IMR-90 (cell line): ENCODE results near the gene BCL7A. TPM values are rescaled to one million over a fixed set of nuclear protein-coding genes. Genes with fewer than 3 reads are reported as not detected.
"Not testable (repeated sequence)": the region's sequence is repeated elsewhere in the genome, so short reads cannot be mapped to it uniquely, and the experiment has no call there.

Experiments
- ATAC-seq: fragments of 200-7000 bp; cut with Tn5 transposase; 2 replicates; pipeline ENCODE4 v1.9.1; 2020; ENCODE audit warnings: low read depth, mild to moderate bottlenecking, moderate library complexity
- BruUV-seq: library from RNA; stranded (reverse); fragments of 400-500 nt; replicated peaks from 2 replicates; lab custom pipeline; 2021; lab: Mats Ljungman, UMichigan
- CTCF ChIA-PET: fragments of 300-600 bp; formaldehyde crosslinking; extraction: SDS; loops from one replicate; lab custom pipeline; 2021; ENCODE audit warnings: antibody characterized with exemption; lab: Yijun Ruan, JAX
- POLR2A ChIA-PET: fragments of 300-600 bp; sonication (Branson Sonifier 250); formaldehyde crosslinking; loops from one replicate; lab custom pipeline; 2022; ENCODE audit warnings: antibody characterized with exemption; ENCODE audit not compliant: unreplicated experiment; lab: Charles Lee
- DNase-seq: peaks from one replicate; pipeline ENCODE4 v3.0.0; 2013
- H2AFZ ChIP-seq: replicated peaks from 2 replicates; pipeline ENCODE3; 2013; ENCODE audit warnings: low read length, mild to moderate bottlenecking; ENCODE audit not compliant: poor library complexity
- H2AK5ac ChIP-seq: 2 replicates; pipeline ENCODE4 v1.6.1; 2013; ENCODE audit warnings: low read depth, low read length, inconsistent platforms
- H2AK9ac ChIP-seq: replicated peaks from 2 replicates; pipeline ENCODE3; 2013; ENCODE audit warnings: mild to moderate bottlenecking, low read depth, low read length, moderate library complexity; ENCODE audit not compliant: poor library complexity
- H2BK120ac ChIP-seq: 2 replicates; pipeline ENCODE4 v1.6.1; 2013; ENCODE audit warnings: low read depth, low read length, inconsistent platforms
- H2BK15ac ChIP-seq: 3 replicates; pipeline ENCODE4 v1.6.1; 2013; ENCODE audit warnings: low read depth, low read length, inconsistent platforms
- H2BK20ac ChIP-seq: 2 replicates; pipeline ENCODE4 v1.6.1; 2013; ENCODE audit warnings: low read depth, mild to moderate bottlenecking, inconsistent platforms, low read length, moderate library complexity
- H2BK5ac ChIP-seq: 2 replicates; pipeline ENCODE4 v1.6.1; 2013; ENCODE audit warnings: mild to moderate bottlenecking, low read depth, low read length, inconsistent platforms; ENCODE audit not compliant: poor library complexity, severe bottlenecking
- H3K14ac ChIP-seq: replicated peaks from 2 replicates; pipeline ENCODE4 v1.6.1; 2013; ENCODE audit warnings: low read depth, low read length, inconsistent platforms
- H3K18ac ChIP-seq: 2 replicates; pipeline ENCODE4 v1.6.1; 2013; ENCODE audit warnings: low read depth, low read length, control low read depth
- H3K23ac ChIP-seq: 2 replicates; pipeline ENCODE4 v1.6.1; 2013; ENCODE audit warnings: low read depth, low read length, inconsistent platforms
- H3K27ac ChIP-seq: 2 replicates; pipeline ENCODE4 v1.5.1; 2013; ENCODE audit warnings: mild to moderate bottlenecking, control low read depth, low read length; ENCODE audit not compliant: insufficient read depth
- H3K27me3 ChIP-seq: 2 replicates; pipeline ENCODE4 v1.6.1; 2013; ENCODE audit warnings: low read length; ENCODE audit not compliant: control insufficient read depth, insufficient read depth
- H3K36me3 ChIP-seq: 2 replicates; pipeline ENCODE4 v1.6.1; 2013; ENCODE audit warnings: low read length, mixed read lengths; ENCODE audit not compliant: control insufficient read depth, insufficient read depth
- H3K4ac ChIP-seq: 2 replicates; pipeline ENCODE4 v1.6.1; 2013; ENCODE audit warnings: low read depth, low read length, inconsistent platforms
- H3K4me1 ChIP-seq: 2 replicates; pipeline ENCODE4 v1.6.1; 2013; ENCODE audit warnings: low read length, mixed read lengths; ENCODE audit not compliant: control insufficient read depth, insufficient read depth
- H3K4me2 ChIP-seq: 2 replicates; pipeline ENCODE4 v1.6.1; 2013; ENCODE audit warnings: low read depth, mild to moderate bottlenecking, control low read depth, low read length, moderate library complexity
- H3K4me3 ChIP-seq: 2 replicates; pipeline ENCODE4 v1.5.1; 2013; ENCODE audit warnings: low read depth, mild to moderate bottlenecking, control low read depth, low read length, moderate library complexity; ENCODE audit not compliant: insufficient read depth
- H3K56ac ChIP-seq: 2 replicates; pipeline ENCODE4 v1.6.1; 2013; ENCODE audit warnings: low read length, inconsistent platforms; ENCODE audit not compliant: insufficient read depth; ENCODE audit errors: extremely low read depth
- H3K79me1 ChIP-seq, 2 experiments: 2 replicates each; pipeline ENCODE4 v1.6.1; 2013; ENCODE audit warnings: low read length in 2 of 2, inconsistent platforms in 1 of 2, low read depth in 1 of 2
- H3K9ac ChIP-seq: 2 replicates; pipeline ENCODE4 v1.6.1; 2013; ENCODE audit warnings: low read depth, low read length, control low read depth
- H3K9me1 ChIP-seq: 2 replicates; pipeline ENCODE4 v1.6.1; 2013; ENCODE audit warnings: low read length, inconsistent platforms; ENCODE audit not compliant: insufficient read depth
- H3K9me3 ChIP-seq: 2 replicates; pipeline ENCODE4 v1.6.1; 2013; ENCODE audit warnings: low read length; ENCODE audit not compliant: control insufficient read depth, insufficient read depth
- H4K20me1 ChIP-seq: 2 replicates; pipeline ENCODE4 v1.6.1; 2013; ENCODE audit warnings: low read length, inconsistent platforms; ENCODE audit not compliant: insufficient read depth
- H4K5ac ChIP-seq: 2 replicates; pipeline ENCODE4 v1.6.1; 2013; ENCODE audit warnings: mild to moderate bottlenecking, low read depth, low read length, control low read depth
- H4K8ac ChIP-seq, 2 experiments: 2 replicates each; pipeline ENCODE4 v1.6.1; 2013; ENCODE audit warnings: low read depth in 2 of 2, low read length in 2 of 2, control low read depth in 1 of 2, inconsistent platforms in 1 of 2
- H4K91ac ChIP-seq: 2 replicates; pipeline ENCODE4 v1.6.1; 2013; ENCODE audit warnings: low read depth, low read length, inconsistent platforms; ENCODE audit not compliant: insufficient read depth
- BHLHE40 ChIP-seq: fragments of 150-350 bp; IDR thresholded peaks from 2 replicates; pipeline ENCODE4 v1.6.1; 2016; ENCODE audit warnings: mild to moderate bottlenecking, low read depth, low read length
- CHD1 ChIP-seq: IDR thresholded peaks from 2 replicates; pipeline ENCODE4 v1.6.1; 2012; ENCODE audit warnings: low read depth, low read length, improper control_type of control experiment
- MAZ ChIP-seq: IDR thresholded peaks from 2 replicates; pipeline ENCODE4 v1.6.1; 2012; ENCODE audit warnings: low read depth, mild to moderate bottlenecking, low read length, improper control_type of control experiment, moderate library complexity, borderline replicate concordance
- NFE2L2 ChIP-seq: fragments of 150-350 bp; IDR thresholded peaks from 2 replicates; pipeline ENCODE4 v1.6.1; 2016; ENCODE audit warnings: low read depth, mild to moderate bottlenecking, low read length
- POLR2A ChIP-seq: IDR thresholded peaks from 2 replicates; pipeline ENCODE4 v1.6.1; 2012; ENCODE audit warnings: mild to moderate bottlenecking, low read depth, low read length
- SMC3 ChIP-seq: fragments of 150-350 bp; IDR thresholded peaks from 2 replicates; pipeline ENCODE4 v1.6.1; 2016; ENCODE audit warnings: low read depth, mild to moderate bottlenecking, antibody characterized with exemption, low read length, moderate library complexity
- WGBS, 2 experiments: methylation state at CpG; one replicate each; pipeline versions ENCODE4 v1.1.5 to v1.1.7; 2013; ENCODE audit warnings: missing lambda C conversion rate in 2 of 2; ENCODE audit not compliant: insufficient read length in 1 of 2; ENCODE audit errors: extremely low coverage in 2 of 2; 5-methylcytosine and 5-hydroxymethylcytosine counted together
- dilution Hi-C: fragments of 300-500 bp; cut with HindIII; formaldehyde crosslinking; loops from one replicate; pipeline ENCODE4 v1.14.3; 2018; ENCODE audit warnings: low sequenced_read_pairs; ENCODE audit not compliant: unreplicated experiment
- in situ Hi-C: fragments of 300-500 bp; cut with MboI; formaldehyde crosslinking; loops from 3 replicates; pipeline ENCODE4 v1.14.3; 2019; ENCODE audit warnings: low sequenced_read_pairs, inconsistent platforms, mixed read lengths
- intact Hi-C: fragments of 100-400 bp; cut with micrococcal nuclease; formaldehyde crosslinking; loops from 2 replicates; pipeline ENCODE4 v1.10.0; 2022
- polyA plus RNA-seq, 3 experiments: library from polyadenylated mRNA; depleted of rRNA; stranded (reverse); fragments of >200 nt; gene quantifications; 2 replicates each; pipeline ENCODE4 v1.2.3, GENCODE V29; 2012; ENCODE audit warnings: low replicate concordance in 1 of 3
- total RNA-seq: library from RNA; depleted of rRNA; stranded (reverse); fragments of >200 nt; gene quantifications from 2 replicates; pipeline ENCODE4 v1.2.3, GENCODE V29; 2012

Gene BCL7A
- total and polyA plus RNA-seq, 2 of the 4 experiments (the other 2 are of a cell fraction): 5.6 to 7.9 TPM

GRCh38 chr12:121986489-121987245, 35.0 kb upstream of the BCL7A start:
- H3K27ac ChIP-seq: no peak overlapping the region
- BruUV-seq: no TSS peak
- H4K91ac ChIP-seq: no peak overlapping the region
- no peak overlapping the region for H2BK20ac ChIP-seq
- no peak for DNase-seq
- intact Hi-C loops: no loop called here
- no peak overlapping the region for H3K14ac ChIP-seq
- no peaks in the 10 kb centered on the region for H3K9me3 ChIP-seq
- H4K5ac ChIP-seq: no peak overlapping the region
- H3K4me1 ChIP-seq: peaks cover 6% of the 10 kb centered on the region
- H3K23ac ChIP-seq: no peak overlapping the region
- 98% methylated on average over 7 of the region's 14 CpGs; no CpG with 5 or more reads in 1 of the 2 experiments for WGBS, 2 experiments
- TF ChIP-seq BHLHE40: no peak
- TF ChIP-seq CHD1: no peak
- no peak for TF ChIP-seq POLR2A
- TF ChIP-seq NFE2L2: no peak
- no peak for TF ChIP-seq MAZ
- no peak for TF ChIP-seq SMC3
- peaks cover 4% of the 10 kb centered on the region; the same call in 1 of the 2 replicates for H3K9me1 ChIP-seq
- H2AFZ ChIP-seq: no peak overlapping the region
- H4K20me1 ChIP-seq: no peaks in the 10 kb centered on the region
- H3K56ac ChIP-seq: no peak overlapping the region
- no peaks in the 10 kb centered on the region for H3K36me3 ChIP-seq
- no peaks in the 10 kb centered on the region for H3K27me3 ChIP-seq
- H3K4ac ChIP-seq: no peak overlapping the region
- ChIA-PET POLR2A (no interaction called here), CTCF (no interaction called here)
- no peak overlapping the region for H3K18ac ChIP-seq
- no peak overlapping the region for H3K4me2 ChIP-seq
- no peak overlapping the region for H2BK120ac ChIP-seq
- no peak for ATAC-seq
- dilution Hi-C loops: no loop called here
- H4K8ac ChIP-seq: no peak overlapping the region
- no peak overlapping the region for H2AK9ac ChIP-seq
- no peak overlapping the region for H2AK5ac ChIP-seq
- no peak overlapping the region for H3K4me3 ChIP-seq
- H2BK5ac ChIP-seq: no peak overlapping the region
- in situ Hi-C loops: no loop called here
- H3K9ac ChIP-seq: no peak overlapping the region
- no peaks in the 10 kb centered on the region for H3K79me1 ChIP-seq
- H2BK15ac ChIP-seq: no peak overlapping the region

- dilution Hi-C loops, in situ Hi-C loops, H4K5ac ChIP-seq, H3K4ac ChIP-seq, BruUV-seq, H2AK5ac ChIP-seq, H4K8ac ChIP-seq, H4K91ac ChIP-seq, H3K9ac ChIP-seq, H2AK9ac ChIP-seq, DNase-seq, H3K56ac ChIP-seq, H2BK20ac ChIP-seq, H3K4me1 ChIP-seq, H2BK120ac ChIP-seq, H3K4me2 ChIP-seq, H3K18ac ChIP-seq, H3K4me3 ChIP-seq, H3K79me1 ChIP-seq, CTCF ChIA-PET, H4K20me1 ChIP-seq, POLR2A ChIA-PET, H2BK15ac ChIP-seq, H3K27ac ChIP-seq, H2AFZ ChIP-seq, ATAC-seq, H3K9me3 ChIP-seq, H3K23ac ChIP-seq, H3K36me3 ChIP-seq, H3K14ac ChIP-seq, H3K9me1 ChIP-seq, H3K27me3 ChIP-seq, H2BK5ac ChIP-seq, intact Hi-C loops: not testable (repeated sequence)
- no CpG with 5 or more reads among the region's 10 CpGs for WGBS, 2 experiments
These were observed 33.2 kb upstream of the BCL7A start for GRCh38 chr12:121988519-121988918.
